IMR-90 (cell line): ENCODE measurements around the gene NEK2. TPM values are rescaled to one million over a fixed set of nuclear protein-coding genes. Genes with fewer than 3 reads are reported as not detected.

Source experiments
- ATAC-seq: fragments of 200-7000 bp; cut with Tn5 transposase; 2 replicates; pipeline ENCODE4 v1.9.1; 2020; ENCODE audit warnings: low read depth, mild to moderate bottlenecking, moderate library complexity
- Bru-seq: library from RNA; stranded (reverse); fragments of 400-500 nt; gene quantifications from one replicate; lab custom pipeline; 2021; lab: Mats Ljungman, UMichigan
- BruChase-seq, 2 experiments: library from RNA; stranded (reverse); fragments of 400-500 nt; gene quantifications; one replicate each; lab custom pipeline; 2021; lab: Mats Ljungman, UMichigan
- BruUV-seq: library from RNA; stranded (reverse); fragments of 400-500 nt; replicated peaks from 2 replicates; lab custom pipeline; 2021; lab: Mats Ljungman, UMichigan
- CTCF ChIA-PET: fragments of 300-600 bp; formaldehyde crosslinking; extraction: SDS; loops from one replicate; lab custom pipeline; 2021; ENCODE audit warnings: antibody characterized with exemption; lab: Yijun Ruan, JAX
- POLR2A ChIA-PET: fragments of 300-600 bp; sonication (Branson Sonifier 250); formaldehyde crosslinking; loops from one replicate; lab custom pipeline; 2022; ENCODE audit warnings: antibody characterized with exemption; ENCODE audit not compliant: unreplicated experiment; lab: Charles Lee
- DNase-seq: peaks from one replicate; pipeline ENCODE4 v3.0.0; 2013
- H2AFZ ChIP-seq: replicated peaks from 2 replicates; pipeline ENCODE3; 2013; ENCODE audit warnings: low read length, mild to moderate bottlenecking; ENCODE audit not compliant: poor library complexity
- H2AK5ac ChIP-seq: 2 replicates; pipeline ENCODE4 v1.6.1; 2013; ENCODE audit warnings: low read depth, low read length, inconsistent platforms
- H2AK9ac ChIP-seq: replicated peaks from 2 replicates; pipeline ENCODE3; 2013; ENCODE audit warnings: mild to moderate bottlenecking, low read depth, low read length, moderate library complexity; ENCODE audit not compliant: poor library complexity
- H2BK120ac ChIP-seq: 2 replicates; pipeline ENCODE4 v1.6.1; 2013; ENCODE audit warnings: low read depth, low read length, inconsistent platforms
- H2BK15ac ChIP-seq: 3 replicates; pipeline ENCODE4 v1.6.1; 2013; ENCODE audit warnings: low read depth, low read length, inconsistent platforms
- H2BK20ac ChIP-seq: 2 replicates; pipeline ENCODE4 v1.6.1; 2013; ENCODE audit warnings: low read depth, mild to moderate bottlenecking, inconsistent platforms, low read length, moderate library complexity
- H2BK5ac ChIP-seq: 2 replicates; pipeline ENCODE4 v1.6.1; 2013; ENCODE audit warnings: mild to moderate bottlenecking, low read depth, low read length, inconsistent platforms; ENCODE audit not compliant: poor library complexity, severe bottlenecking
- H3K14ac ChIP-seq: replicated peaks from 2 replicates; pipeline ENCODE4 v1.6.1; 2013; ENCODE audit warnings: low read depth, low read length, inconsistent platforms
- H3K18ac ChIP-seq: 2 replicates; pipeline ENCODE4 v1.6.1; 2013; ENCODE audit warnings: low read depth, low read length, control low read depth
- H3K23ac ChIP-seq: 2 replicates; pipeline ENCODE4 v1.6.1; 2013; ENCODE audit warnings: low read depth, low read length, inconsistent platforms
- H3K27ac ChIP-seq: 2 replicates; pipeline ENCODE4 v1.5.1; 2013; ENCODE audit warnings: mild to moderate bottlenecking, control low read depth, low read length; ENCODE audit not compliant: insufficient read depth
- H3K27me3 ChIP-seq: 2 replicates; pipeline ENCODE4 v1.6.1; 2013; ENCODE audit warnings: low read length; ENCODE audit not compliant: control insufficient read depth, insufficient read depth
- H3K36me3 ChIP-seq: 2 replicates; pipeline ENCODE4 v1.6.1; 2013; ENCODE audit warnings: low read length, mixed read lengths; ENCODE audit not compliant: control insufficient read depth, insufficient read depth
- H3K4ac ChIP-seq: 2 replicates; pipeline ENCODE4 v1.6.1; 2013; ENCODE audit warnings: low read depth, low read length, inconsistent platforms
- H3K4me1 ChIP-seq: 2 replicates; pipeline ENCODE4 v1.6.1; 2013; ENCODE audit warnings: low read length, mixed read lengths; ENCODE audit not compliant: control insufficient read depth, insufficient read depth
- H3K4me2 ChIP-seq: 2 replicates; pipeline ENCODE4 v1.6.1; 2013; ENCODE audit warnings: low read depth, mild to moderate bottlenecking, control low read depth, low read length, moderate library complexity
- H3K4me3 ChIP-seq: 2 replicates; pipeline ENCODE4 v1.5.1; 2013; ENCODE audit warnings: low read depth, mild to moderate bottlenecking, control low read depth, low read length, moderate library complexity; ENCODE audit not compliant: insufficient read depth
- H3K56ac ChIP-seq: 2 replicates; pipeline ENCODE4 v1.6.1; 2013; ENCODE audit warnings: low read length, inconsistent platforms; ENCODE audit not compliant: insufficient read depth; ENCODE audit errors: extremely low read depth
- H3K79me1 ChIP-seq, 2 experiments: 2 replicates each; pipeline ENCODE4 v1.6.1; 2013; ENCODE audit warnings: low read length in 2 of 2, inconsistent platforms in 1 of 2, low read depth in 1 of 2
- H3K9ac ChIP-seq: 2 replicates; pipeline ENCODE4 v1.6.1; 2013; ENCODE audit warnings: low read depth, low read length, control low read depth
- H3K9me1 ChIP-seq: 2 replicates; pipeline ENCODE4 v1.6.1; 2013; ENCODE audit warnings: low read length, inconsistent platforms; ENCODE audit not compliant: insufficient read depth
- H3K9me3 ChIP-seq: 2 replicates; pipeline ENCODE4 v1.6.1; 2013; ENCODE audit warnings: low read length; ENCODE audit not compliant: control insufficient read depth, insufficient read depth
- H4K20me1 ChIP-seq: 2 replicates; pipeline ENCODE4 v1.6.1; 2013; ENCODE audit warnings: low read length, inconsistent platforms; ENCODE audit not compliant: insufficient read depth
- H4K5ac ChIP-seq: 2 replicates; pipeline ENCODE4 v1.6.1; 2013; ENCODE audit warnings: mild to moderate bottlenecking, low read depth, low read length, control low read depth
- H4K8ac ChIP-seq, 2 experiments: 2 replicates each; pipeline ENCODE4 v1.6.1; 2013; ENCODE audit warnings: low read depth in 2 of 2, low read length in 2 of 2, control low read depth in 1 of 2, inconsistent platforms in 1 of 2
- H4K91ac ChIP-seq: 2 replicates; pipeline ENCODE4 v1.6.1; 2013; ENCODE audit warnings: low read depth, low read length, inconsistent platforms; ENCODE audit not compliant: insufficient read depth
- FOS ChIP-seq: fragments of 150-350 bp; IDR thresholded peaks from 2 replicates; pipeline ENCODE4 v1.6.1; 2016; ENCODE audit warnings: low read depth, low read length
- MXI1 ChIP-seq: IDR thresholded peaks from 2 replicates; pipeline ENCODE4 v1.6.1; 2012; ENCODE audit warnings: low read depth, mild to moderate bottlenecking, low read length, moderate library complexity, borderline replicate concordance
- NFE2L2 ChIP-seq: fragments of 150-350 bp; IDR thresholded peaks from 2 replicates; pipeline ENCODE4 v1.6.1; 2016; ENCODE audit warnings: low read depth, mild to moderate bottlenecking, low read length
- SMC3 ChIP-seq: fragments of 150-350 bp; IDR thresholded peaks from 2 replicates; pipeline ENCODE4 v1.6.1; 2016; ENCODE audit warnings: low read depth, mild to moderate bottlenecking, antibody characterized with exemption, low read length, moderate library complexity
- WGBS, 2 experiments: methylation state at CpG; one replicate each; pipeline versions ENCODE4 v1.1.5 to v1.1.7; 2013; ENCODE audit warnings: missing lambda C conversion rate in 2 of 2; ENCODE audit not compliant: insufficient read length in 1 of 2; ENCODE audit errors: extremely low coverage in 2 of 2; 5-methylcytosine and 5-hydroxymethylcytosine counted together
- dilution Hi-C: fragments of 300-500 bp; cut with HindIII; formaldehyde crosslinking; loops from one replicate; pipeline ENCODE4 v1.14.3; 2018; ENCODE audit warnings: low sequenced_read_pairs; ENCODE audit not compliant: unreplicated experiment
- in situ Hi-C: fragments of 300-500 bp; cut with MboI; formaldehyde crosslinking; loops from 3 replicates; pipeline ENCODE4 v1.14.3; 2019; ENCODE audit warnings: low sequenced_read_pairs, inconsistent platforms, mixed read lengths
- intact Hi-C: fragments of 100-400 bp; cut with micrococcal nuclease; formaldehyde crosslinking; loops from 2 replicates; pipeline ENCODE4 v1.10.0; 2022
- long read RNA-seq: library from polyadenylated mRNA; unstranded; transcript quantifications from one replicate; pipeline ENCODE4 v2.0.0, GENCODE V29; 2021; ENCODE audit not compliant: unreplicated experiment
- polyA plus RNA-seq, 3 experiments: library from polyadenylated mRNA; depleted of rRNA; stranded (reverse); fragments of >200 nt; gene quantifications; 2 replicates each; pipeline ENCODE4 v1.2.3, GENCODE V29; 2012; ENCODE audit warnings: low replicate concordance in 1 of 3
- total RNA-seq: library from RNA; depleted of rRNA; stranded (reverse); fragments of >200 nt; gene quantifications from 2 replicates; pipeline ENCODE4 v1.2.3, GENCODE V29; 2012; rRNA removed

NEK2 gene
- total RNA-seq (26.0 and 35.0 TPM in 2 replicates), polyA plus RNA-seq (2012; rRNA removed) (8.8 and 9.9 TPM in 2 replicates), Bru-seq, nascent RNA (percentile 38 among the genes with signal in this experiment), BruChase-seq, experiment 1, labeled RNA remaining after a 6-hour chase (percentile 39 among the genes with signal in this experiment), BruChase-seq, experiment 2, labeled RNA remaining after a 2-hour chase (percentile 40 among the genes with signal in this experiment)
- polyA plus RNA-seq (2012; cell fraction: cytosol; rRNA removed), result 2.7 and 6.4 TPM in 2 replicates
- 0.98 and 2.7 TPM in 2 replicates for polyA plus RNA-seq (2012; cell fraction: nucleus; rRNA removed; ENCODE audit: low replicate concordance)
- long read RNA-seq, partial matches to known transcripts, result 1 of 3 reads
- long read RNA-seq, other reads (novel, unspliced or antisense), result 0 of 3 reads

- 1% methylated on average over 15 of the region's 58 CpGs; no CpG with 5 or more reads in 1 of the 2 experiments for WGBS, 2 experiments
- H3K23ac ChIP-seq, result peak within 1 kb of the TSS; percentile 15; the same call in 1 of the 2 replicates
- no peaks in the 10 kb centered on the region for H3K36me3 ChIP-seq
- intact Hi-C loops (no loop called here), in situ Hi-C loops (loop anchor here (25.0 kb wide), 1 partner anchor 687 kb away; no protein-coding TSS in a partner anchor), dilution Hi-C loops (no loop called here)
- H3K4ac ChIP-seq, result peak within 1 kb of the TSS; percentile 36; the same call in 1 of the 2 replicates
- no peaks in the 10 kb centered on the region for H3K27me3 ChIP-seq
- H3K27ac ChIP-seq, result peak within 1 kb of the TSS; percentile 27; the same call in 1 of the 2 replicates
- H4K8ac ChIP-seq, result no peak within 1 kb of the TSS; a peak in 1 of 4 replicates
- H3K4me1 ChIP-seq, result peaks cover 3% of the 10 kb centered on the region; the same call in 1 of the 2 replicates
- peak within 1 kb of the TSS; percentile 14 for H2BK5ac ChIP-seq
- no peak within 1 kb of the TSS for H2BK120ac ChIP-seq
- H2BK20ac ChIP-seq, result no peak within 1 kb of the TSS
- H2AK9ac ChIP-seq, result peak within 1 kb of the TSS; percentile 73
- H4K5ac ChIP-seq, result no peak within 1 kb of the TSS
- peak within 1 kb of the TSS; percentile 99 for H3K4me2 ChIP-seq
- ChIA-PET CTCF (interaction anchor here (1.6 kb wide), 1 partner anchor 96 kb away, joined by 4 read pairs; the partner anchor contains the start of gene SLC30A1), POLR2A (no interaction called here)
- 0 out of 2 replicates have a peak within 1 kb of the TSS, but pooled peaks have one; percentile 21 for H4K91ac ChIP-seq
- peak within 1 kb of the TSS; percentile 93 for H2AFZ ChIP-seq
- H3K9me3 ChIP-seq, result no peaks in the 10 kb centered on the region
- peaks cover 11 to 12% of the 10 kb centered on the region in 2 experiments for H3K79me1 ChIP-seq
- H2BK15ac ChIP-seq, result no peak within 1 kb of the TSS
- BruUV-seq, result no TSS peak
- no peak within 1 kb of the TSS for H2AK5ac ChIP-seq
- DNase-seq (peak; percentile 90), ATAC-seq (peak; percentile 100)
- H3K56ac ChIP-seq, result 0 out of 2 replicates have a peak within 1 kb of the TSS, but pooled peaks have one; percentile 36
- no peaks in the 10 kb centered on the region for H4K20me1 ChIP-seq
- no peak within 1 kb of the TSS for H3K18ac ChIP-seq
- H3K14ac ChIP-seq, result no peak within 1 kb of the TSS
- peak within 1 kb of the TSS; percentile 52; the same call in 1 of the 2 replicates for H3K9ac ChIP-seq
- TF ChIP-seq SMC3 (no peak), FOS (0 out of 2 replicates have a peak, but pooled peaks have one; percentile 24), NFE2L2 (no peak), MXI1 (peak; percentile 92)
- no peaks in the 10 kb centered on the region for H3K9me1 ChIP-seq
- H3K4me3 ChIP-seq, result peak within 1 kb of the TSS; percentile 87
These were observed at the start of gene NEK2 for GRCh38 chr1:211675230-211676105. Gene NEK2 (minus strand): TSS chr1:211675621. CDS start chr1:211675479, 142 bp downstream.
